ENCODE results near the gene PHF10.
"Not testable (repeated sequence)": the region's sequence is repeated elsewhere in the genome, so short reads cannot be mapped to it uniquely, and the experiment has no call there.

PHF10 gene
- 75.2 to 118 (median 90.3) reads per million in 4 donors for total RNA-seq

DNA sequence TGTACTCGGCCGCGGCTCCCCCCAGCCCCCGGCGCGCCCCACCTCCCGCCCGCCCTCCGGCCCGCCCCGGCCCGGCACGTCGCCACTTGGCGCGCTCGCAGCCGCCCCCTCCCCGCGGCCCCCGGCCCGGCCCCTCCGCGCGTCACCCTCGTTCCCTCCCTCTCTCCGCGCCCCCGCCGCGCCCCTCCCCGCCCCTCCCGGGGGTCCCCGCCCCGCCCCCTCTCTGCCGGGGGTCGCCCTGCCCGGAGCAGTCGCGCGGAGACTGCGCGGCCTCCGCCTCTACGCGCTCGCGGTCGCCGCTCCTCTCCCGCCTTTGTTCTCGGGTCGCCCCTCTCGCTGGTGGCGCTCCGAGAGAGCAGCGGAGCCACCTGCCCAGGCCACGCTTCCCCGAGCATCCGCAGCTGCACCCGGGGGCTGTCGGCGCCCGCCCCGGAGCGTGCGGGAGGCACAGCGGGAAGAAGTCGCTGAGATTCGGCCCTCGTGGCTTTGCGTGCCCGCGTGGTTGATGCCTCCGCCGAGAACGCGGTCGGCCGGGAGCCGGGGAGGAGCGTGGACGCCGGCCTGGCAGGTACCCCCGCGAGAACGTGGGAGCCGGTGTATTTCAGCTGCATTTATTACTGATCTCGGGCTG, at the start of gene PHF10:
PHF10 (minus strand) TSS at position 7 of the 631 bp plus-strand sequence. CDS start 569 bp downstream, outside the sequence.
- DNase-seq = peak; percentile 48 to 74 (median 53)

DNA sequence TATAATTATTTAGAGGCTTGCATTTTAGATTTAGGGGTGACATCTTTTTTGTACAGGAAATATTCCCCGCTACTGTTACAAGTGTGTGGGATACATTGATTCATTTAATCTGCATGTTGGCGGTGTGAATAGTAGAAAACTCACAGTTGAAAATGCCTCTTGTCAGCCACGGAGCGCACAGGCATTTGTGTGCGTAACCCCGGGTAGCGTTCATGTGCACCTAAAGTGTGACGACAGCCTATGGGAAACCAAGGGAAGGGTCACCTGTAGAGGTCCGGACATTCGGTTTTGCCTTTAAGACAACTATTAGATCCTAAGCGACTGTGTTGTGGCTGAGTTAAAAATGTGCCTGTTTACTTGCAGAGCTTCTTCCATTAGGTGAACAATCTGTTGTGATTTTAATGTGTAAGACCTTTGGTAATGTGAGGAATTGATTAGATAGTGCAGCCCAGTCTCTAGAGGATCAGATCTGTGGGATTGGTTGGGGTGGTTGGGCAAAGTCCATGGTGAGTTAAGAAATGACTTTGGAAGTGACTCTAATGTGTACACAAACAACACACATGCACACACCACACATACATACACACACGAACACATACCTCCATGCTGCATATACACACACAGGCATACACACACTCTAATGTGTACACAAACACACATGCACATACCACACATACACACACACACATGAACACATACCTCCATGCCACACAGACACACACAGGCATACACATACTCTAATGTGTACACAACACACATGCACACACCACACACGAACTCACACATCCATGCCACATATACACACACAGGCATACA, 42.8 kb upstream of the PHF10 start:
- DNase-seq = no peak

DNA sequence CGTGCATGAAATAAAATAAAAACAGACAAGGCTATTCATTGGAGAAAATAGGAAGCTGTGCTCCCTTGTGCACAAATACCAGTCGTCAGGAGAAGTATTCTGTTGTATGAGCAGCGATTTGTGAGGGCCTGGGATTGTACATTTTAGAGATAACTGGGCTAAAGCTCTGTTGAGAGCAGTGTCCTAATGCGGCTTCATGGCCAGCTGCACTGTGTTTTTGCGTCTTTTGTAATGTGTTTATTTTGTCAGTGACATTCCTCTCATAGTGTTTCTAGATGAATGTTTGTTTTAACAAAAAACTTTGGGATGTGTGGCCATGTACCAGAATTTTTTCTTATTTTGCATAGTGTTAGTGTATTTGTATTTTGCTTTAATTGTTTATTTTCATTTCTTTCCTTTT, 41.9 kb upstream of the PHF10 start:
- DNase-seq = no peak

DNA sequence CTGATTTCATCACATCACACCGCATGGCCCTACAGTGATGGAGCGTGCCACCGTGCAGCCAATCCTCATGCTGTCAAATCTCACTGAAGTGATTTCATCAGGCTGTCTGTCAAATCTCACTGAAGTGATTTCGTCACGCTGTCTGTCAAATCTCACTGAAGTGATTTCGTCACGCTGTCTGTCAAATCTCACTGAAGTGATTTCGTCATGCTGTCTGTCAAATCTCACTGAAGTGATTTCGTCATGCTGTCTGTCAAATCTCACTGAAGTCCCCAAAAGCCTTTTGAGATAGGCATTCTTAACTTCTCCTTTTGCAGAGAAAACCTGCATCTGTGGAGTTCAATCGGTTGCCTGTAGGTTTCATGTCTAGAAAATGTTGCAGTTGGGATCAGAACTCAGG, 41.5 kb upstream of the PHF10 start:
- not testable (repeated sequence) for DNase-seq

DNA sequence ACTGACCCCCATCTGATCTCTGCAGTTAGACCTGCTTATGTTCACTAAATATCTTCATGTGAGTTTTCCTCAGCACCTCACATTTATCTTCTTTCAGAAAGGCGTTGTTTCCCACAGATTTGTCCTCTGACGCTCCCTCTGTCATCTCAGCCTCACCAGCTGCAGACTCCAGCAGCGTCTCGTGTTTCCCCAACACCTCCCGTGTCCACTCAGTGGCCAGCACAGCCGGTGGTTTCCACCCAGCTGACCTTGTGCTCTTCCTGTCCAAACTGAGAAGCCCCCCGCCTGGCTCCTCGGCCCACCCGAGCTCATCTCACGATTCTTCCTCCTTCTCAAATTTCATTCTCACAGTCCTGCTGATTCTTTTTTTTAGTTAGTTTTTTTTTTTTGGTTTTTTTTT, 39.6 kb upstream of the PHF10 start:
- DNase-seq = no peak

DNA sequence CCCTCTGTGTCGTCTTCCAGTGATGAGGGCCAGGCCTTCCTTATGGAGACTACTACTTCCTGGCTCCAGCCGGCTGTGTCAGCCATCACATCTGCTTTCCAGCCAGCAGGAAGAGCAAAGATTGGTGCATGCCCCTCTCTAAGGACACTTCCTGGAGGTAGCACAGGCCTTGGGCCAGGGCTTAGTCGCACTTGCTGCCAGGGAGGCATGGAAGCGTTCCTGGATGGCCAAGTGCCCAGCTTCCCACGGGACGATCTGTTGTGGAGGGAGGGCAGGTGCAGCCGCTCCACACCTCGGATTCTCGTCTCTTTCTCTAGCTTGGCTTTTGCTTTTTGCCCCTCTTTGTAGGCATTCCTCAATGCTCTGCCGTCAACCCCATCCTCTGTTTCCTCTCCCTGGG, 39.0 kb upstream of the PHF10 start:
- no peak for DNase-seq

DNA sequence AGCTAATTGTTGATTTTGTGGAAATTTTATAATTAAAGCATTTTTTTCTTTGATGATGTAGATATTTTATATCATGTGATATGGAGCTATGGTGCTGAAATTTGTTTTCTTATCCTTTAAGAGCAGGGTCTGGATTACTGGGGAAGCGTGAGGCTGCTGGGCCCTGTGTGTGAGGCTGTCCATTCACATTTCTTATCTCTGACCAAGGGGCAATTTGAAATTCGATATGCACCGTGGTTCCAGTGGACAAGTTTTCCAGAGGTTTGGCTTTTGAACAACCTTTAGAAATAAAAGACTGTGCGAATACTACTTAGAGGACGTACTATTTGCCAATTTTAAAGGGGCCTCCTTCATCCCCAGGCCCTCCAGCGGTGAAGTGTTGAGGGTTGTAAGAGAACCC, 30.9 kb upstream of the PHF10 start:
- DNase-seq = no peak

DNA sequence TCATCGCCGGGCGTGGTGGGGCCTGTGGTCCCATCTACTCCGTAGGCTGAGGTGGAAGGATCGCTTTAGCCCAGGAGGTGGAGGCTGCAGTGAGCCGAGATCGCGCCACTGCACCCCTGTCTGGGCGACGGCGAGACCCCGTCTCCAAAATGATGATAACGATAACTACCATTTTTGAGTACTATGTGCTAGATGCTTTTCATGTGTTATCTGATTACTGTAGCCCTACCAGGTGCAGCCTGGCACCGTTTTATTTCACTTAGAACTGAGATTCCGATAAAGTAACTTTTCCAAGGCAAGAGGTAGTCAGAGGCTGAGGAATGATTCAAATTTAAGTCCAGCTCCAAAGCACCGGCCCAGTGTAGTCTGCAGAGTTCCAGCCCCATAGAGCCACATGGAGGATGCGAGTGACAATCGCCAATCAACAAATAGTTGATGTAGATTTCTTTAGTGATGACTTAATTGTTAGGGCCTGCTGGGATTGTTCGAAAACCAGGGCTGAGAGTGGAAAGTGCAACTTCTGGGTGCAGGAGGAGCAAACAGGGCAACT, 27.8 kb upstream of the PHF10 start:
- DNase-seq = no peak

DNA sequence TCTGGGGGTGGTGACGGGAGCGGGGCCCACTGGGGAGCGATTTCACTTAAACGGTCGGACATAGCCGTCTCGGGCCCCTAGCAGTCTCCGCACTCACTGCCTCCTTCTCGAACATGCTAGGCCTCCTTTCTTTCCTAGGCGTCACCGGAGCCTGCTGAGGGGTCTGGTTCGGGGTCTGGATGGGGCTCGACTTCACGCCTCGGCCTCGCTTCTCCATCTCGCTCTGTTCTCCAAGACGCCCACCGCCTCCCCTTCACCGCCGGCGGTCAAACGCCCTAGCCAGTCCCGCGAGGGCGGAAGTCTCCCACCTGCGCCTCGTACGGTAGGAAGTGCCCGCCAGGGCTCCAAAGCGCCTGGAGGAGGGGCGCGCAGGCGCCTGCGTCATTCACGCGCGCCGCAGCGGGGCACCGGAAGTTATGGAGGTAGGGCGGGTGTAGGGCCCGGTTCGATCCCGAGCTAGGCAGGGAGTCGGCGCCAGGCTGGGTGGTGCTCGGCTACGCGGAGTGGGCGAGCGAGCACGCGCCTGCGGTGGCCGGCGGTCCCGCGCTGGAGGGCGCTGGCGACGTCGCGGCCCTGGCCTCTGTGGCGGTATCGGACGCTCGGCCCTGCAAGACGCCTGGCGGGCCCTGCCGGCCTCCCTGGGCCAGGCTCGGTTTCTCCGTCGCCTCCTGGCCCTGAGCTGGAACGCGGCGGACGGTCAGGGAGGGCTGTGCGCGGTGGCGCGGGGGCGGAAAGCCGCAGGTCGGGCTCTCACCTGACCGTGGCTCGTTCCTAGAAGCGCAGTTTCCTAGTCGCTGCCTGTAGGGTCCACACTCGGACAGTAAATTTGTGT, 27.2 kb upstream of the PHF10 start, which contains the start of the genes DYNLT2 and ERMARD:
DYNLT2 (minus strand) TSS at position 331 of the 832 bp plus-strand sequence; CDS start at position 217, 114 bp downstream.
ERMARD (plus strand) TSS at position 381 of the 832 bp plus-strand sequence; CDS start at position 417, 36 bp downstream.
- DNase-seq = peak; percentile 82 to 94 (median 89)

DNA sequence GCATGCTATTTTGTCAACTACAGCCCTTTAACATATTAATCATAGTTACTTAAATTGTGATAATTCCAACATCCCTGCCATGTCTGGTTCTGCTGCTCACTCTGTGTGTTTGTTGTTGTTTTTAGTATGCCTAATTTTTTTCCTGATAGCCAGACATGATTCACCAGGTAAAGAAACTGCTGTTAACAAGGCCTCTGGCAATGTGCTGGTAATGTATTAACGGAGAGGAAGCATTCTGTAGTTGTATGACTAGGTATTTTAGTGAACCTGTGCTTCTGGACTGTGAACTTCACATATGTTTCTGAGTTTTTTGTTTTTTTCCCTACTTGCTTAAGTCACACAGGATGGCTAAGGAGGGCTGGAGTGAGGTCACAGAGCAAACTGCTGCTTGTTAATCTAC, 22.3 kb upstream of the PHF10 start:
- DNase-seq = no peak

DNA sequence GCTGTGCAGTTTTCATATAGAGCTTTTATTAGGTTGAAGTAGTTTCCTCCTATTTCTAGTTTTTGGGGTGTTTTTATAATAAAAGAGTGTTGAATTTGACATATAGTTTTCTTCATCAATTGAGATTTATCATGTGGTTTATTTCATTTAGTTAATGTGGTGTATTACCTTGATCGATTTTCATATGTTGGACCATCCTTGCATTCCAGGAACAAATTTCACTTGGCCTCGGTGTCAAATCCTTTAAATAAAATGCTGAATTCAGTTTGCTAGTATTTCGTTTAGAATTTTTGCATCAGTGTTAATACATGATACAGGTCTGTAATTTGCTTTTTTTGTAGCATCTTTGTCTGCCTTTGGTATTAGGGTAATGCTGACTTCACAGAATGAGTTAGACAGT, 21.1 kb upstream of the PHF10 start:
- DNase-seq = no peak

DNA sequence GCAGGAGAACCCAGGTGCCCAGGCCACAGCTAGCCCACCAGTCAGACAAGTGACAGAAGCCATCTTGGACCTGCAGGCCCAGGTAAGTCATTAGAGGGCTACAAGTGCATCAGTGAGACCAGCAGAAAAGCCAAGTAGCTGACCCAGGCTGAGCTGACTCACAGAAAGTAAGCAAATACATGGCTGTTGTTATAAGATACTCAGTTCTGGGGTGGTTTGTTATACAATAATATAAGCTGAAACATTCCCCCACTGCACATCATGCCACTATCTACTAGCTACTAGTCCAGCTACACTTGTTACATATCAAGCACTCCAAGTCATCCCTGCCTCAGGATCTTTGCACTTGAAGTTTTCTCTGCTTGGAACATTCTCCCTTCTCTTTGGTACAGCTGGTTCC, 17.0 kb upstream of the PHF10 start:
- DNase-seq = no peak

DNA sequence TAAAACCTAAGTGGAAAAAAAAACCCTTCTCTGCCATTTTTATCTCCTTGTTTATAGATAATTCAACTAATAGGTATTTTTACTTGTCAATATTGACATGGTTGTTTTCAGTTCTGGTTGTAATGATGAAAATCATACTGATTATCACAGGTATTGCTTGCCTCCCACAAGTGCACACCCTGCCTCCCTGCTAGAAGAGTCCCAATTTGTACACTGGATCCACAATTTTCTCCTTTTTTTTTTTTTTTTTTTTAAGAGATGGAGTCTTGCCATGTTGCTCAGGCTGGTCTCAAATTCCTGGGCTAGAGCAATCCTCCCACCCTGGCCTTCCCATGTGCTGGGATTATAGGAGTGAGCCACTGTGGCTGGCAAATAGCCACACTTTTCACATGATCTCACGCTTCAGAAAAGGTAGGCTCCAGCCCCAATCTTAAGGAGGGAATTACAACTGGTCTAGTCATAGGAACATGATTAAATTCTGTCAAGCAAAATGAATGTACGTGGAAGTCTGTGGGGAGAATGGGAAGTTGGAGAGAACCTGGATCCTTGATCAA, 14.8 kb upstream of the PHF10 start:
- DNase-seq = no peak

DNA sequence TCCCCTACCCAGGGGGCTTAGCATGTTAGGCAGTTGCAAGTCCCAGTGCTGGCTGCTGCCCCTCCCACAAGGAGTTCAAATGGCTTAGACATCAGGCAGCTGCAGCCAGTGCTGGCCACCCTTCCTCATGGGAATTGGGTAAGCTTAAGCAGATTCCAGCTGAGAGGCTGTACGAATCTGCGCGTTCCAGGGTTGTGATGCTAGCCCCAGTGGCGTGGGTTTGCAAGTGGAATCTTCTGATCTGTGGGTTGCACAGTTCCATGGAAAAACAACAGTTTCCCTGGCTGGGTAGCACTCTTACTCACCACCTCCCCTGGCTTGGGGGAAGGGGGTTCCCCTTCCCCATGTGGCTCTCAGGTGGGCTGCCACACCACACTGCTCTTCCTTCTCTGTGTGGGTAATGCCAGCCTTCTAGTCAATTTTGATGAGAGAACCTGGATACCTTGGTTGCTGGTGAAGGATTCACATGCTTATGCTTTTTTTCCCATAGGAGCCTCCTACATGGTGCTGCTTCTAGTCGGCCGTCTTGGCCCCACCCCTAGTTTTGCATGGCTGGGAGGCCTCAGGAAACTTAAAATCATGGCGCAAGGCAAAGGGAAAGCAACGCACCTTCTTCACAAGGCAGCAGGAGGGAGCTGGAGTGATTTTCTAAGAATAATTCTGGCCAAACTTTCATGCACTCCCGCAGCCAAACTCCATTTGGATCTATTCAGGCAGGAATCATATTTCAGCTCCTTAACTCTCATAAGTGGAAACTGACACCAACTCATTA, 14.1 kb upstream of the PHF10 start:
- no peak for DNase-seq

DNA sequence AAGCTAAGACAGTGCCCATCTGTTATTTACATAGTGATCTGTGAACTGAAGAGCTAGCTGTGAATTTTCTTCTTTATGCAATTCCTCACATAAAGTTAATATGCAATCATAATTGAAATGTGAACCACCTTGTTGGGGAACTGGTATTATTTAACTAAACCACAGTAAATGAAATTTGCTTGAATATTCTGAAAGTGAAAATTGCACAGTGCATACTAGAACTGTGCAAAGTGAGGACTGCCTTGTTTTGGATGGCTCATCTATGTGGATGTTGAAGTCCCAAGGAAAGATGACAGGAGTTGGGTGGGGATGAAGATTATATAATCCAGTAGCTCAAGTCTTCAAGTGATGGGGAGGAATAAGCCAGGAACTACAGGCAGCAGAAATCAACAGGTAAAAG, 5.7 kb upstream of the PHF10 start:
- no peak for DNase-seq

DNA sequence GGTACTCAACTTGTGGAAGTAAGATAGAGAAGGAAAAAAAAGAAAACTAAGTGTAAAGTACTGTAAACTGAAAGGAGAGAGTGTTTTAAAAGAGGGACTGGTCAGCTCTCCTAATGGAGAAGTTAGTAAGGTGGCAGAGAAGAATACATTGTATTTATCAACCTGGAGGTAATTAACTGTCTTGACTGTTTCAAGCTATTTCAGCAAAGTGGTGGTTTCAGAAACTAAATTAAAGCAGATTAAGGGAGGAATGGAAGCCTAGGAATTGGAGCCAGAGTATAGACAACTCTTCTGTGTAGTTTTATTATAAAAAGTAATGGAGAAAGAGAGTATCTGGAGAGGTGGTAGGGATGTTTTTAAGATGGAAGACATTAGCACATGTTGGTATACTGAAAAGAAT, 2.7 kb upstream of the PHF10 start:
- DNase-seq = no peak

DNA sequence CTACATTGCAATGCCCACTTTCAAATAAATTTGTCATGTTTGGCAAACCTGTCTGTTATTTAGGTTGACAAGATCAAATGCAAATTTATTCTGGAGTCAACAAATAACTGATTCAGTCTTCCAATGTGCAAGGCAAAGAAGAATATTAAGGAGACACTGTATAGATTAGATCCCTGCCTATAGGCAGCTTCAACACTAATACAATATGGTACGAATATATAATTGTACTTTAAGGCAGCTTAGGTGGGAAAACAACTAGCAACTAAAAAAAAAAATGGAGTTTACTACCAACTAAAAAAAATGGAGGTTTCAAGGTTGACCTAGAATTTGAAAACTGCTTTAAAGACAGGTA, 1.7 kb upstream of the PHF10 start:
- DNase-seq = no peak

DNA sequence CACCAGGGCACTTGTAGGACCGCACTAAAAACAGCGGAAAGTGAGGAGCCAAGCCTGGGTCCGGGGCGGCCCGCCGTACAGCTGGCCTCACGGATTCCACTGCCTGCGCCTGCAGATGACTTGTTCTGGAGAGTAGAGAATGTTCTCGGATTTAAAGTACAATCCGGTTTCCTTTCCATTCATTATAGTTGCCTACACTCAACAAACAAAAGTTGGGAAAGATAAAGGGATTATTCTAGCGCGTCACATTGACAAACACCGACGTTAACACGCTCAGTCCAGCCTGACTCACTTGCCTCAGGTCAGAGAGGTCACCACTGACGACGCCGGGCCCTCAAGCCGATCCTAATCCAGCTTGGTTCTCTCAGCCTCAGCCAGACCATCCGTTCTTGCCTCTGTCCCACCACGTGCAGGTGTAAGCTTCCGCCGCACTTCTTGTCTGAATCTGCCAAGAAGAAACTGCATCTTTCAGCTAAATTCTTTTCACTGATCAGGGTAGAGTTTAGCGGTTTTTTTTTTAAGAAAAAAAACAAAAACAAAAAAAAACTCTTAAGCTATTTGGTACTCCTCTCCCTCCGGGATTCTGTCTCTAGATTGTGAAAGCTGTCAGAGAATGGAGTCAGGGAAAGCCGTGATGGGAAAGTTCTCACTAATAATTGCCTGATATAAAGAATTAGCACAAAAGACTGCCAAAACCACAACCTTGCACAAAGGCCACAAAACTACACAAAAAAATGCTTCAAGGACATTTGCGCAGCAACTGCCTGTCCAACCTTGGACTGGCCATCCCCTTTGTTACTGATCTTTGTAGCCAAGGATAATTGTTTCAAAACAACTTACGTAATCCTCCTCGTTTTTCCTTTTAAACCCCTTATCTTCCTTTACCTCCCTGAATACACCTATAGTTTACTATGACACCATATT, 1.1 kb upstream of the PHF10 start:
- peak in 1 of 5 donors; percentile 6 for DNase-seq

DNA sequence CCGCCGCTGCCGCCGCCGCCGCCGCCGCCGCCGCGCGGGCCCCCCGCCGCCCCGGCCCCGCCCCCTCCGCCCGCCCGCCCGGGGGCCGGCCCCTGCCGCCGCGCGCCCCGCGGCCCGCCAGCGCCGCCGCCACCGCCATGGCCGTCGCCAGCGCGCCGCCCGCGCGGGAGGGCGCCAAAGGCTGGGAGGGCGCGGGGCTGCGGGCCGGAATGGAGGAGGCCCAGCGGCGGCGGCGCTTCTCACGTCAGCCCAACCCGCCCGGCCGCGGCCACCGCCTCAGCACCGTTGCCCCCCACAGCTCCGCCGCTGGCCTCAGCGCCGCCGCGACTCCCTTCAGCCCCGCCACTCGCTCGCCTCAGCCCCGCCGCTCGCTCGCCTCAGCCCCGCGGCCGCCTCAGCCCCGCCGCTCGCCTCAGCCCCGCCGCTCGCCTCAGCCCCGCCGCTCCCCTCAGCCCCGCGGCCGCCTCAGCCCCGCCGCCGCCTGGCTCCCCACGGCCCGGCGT, 258 bp downstream of the PHF10 start:
- peak; percentile 16 to 62 (median 25) for DNase-seq

DNA sequence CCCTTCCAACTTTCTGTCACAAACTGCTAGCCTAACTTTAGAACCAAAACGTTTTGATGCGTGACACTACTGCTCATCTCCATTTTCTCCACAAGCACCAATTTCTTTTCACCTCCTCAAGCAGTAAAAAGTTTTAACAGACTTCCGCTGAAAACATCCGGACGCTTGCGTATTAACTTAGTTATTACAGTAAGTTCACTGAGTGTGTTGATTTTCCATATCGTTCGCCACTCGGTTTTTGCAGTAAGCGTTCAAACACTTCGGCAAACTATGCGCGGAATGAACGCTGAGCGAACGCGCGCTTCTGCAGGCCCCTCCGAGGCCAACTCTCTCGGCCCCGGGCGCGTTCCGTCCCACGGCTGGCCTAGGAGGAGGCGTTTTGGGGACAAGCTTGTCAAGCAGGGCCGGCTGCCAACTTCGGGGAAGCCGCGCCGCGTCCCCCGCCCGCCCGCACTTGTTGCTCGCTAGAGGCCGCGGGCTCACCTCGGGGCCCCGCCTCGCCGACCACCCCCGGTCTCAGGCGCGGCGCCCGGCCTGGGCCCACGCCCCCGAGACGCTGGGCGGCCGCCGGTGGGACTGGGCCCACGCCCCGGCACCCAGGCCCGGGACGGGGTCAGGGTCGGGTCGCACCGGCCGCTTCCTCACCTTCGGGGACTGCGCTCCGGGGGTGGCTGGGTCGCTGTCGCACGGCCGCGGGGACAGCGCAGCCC, 945 bp downstream of the PHF10 start:
- peak; percentile 41 to 71 (median 58) for DNase-seq

Data from T-helper 1 cell (primary cell).